ENCODE measurements around the gene UBQLN4. TPM values are rescaled to one million over a fixed set of nuclear protein-coding genes. Genes with fewer than 3 reads are reported as not detected.
A peak's percentile ranks its signal among the peaks of the same experiment; 100 is the strongest.

The UBQLN4 gene
- total RNA-seq, 1 donor: 13.0 TPM

DNA sequence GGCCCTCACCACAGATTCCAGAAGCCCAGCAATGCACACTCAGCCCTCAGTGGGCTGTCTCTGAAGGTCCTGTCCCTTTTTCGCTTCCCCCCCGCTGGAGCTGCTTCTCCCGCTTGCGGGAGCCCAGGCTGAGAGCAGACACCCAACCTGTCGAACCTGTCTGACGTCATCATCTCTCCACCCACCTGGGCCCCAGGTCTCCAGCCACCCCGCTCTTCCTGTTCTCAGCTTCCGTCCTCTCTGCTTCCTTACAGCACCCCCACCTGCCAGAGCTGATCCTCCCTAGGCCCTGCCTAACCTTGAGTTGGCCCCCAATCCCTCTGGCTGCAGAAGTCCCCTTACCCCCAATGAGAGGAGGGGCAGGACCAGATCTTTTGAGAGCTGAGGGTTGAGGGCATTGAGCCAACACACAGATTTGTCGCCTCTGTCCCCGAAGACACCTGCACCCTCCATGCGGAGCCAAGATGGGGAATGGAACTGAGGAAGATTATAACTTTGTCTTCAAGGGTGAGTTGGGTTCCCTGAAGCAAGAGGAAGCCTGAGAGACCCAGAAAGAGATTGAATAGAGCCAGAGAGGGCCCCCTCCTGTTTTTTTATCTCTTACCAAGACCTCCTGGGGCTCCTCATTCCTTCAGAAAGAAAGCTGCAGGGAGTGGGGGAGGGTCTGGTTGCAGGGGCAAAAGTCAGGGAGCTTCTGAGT is 7.5 kb upstream of the UBQLN4 start, which contains the start of gene RAB25:
RAB25 (plus strand) TSS at position 224 of the 700 bp plus-strand sequence; CDS start at position 465, 241 bp downstream.
- Histone ChIP-seq H3K36me3 (ENCODE audit: insufficient read depth, low read length) (peaks cover 9% of the 10 kb centered on the region), H3K4me1 (ENCODE audit: insufficient read depth, low read length) (no peaks in the 10 kb centered on the region), H3K4me2 (ENCODE audit: insufficient read depth, low read length) (no peak within 1 kb of the TSS), H3K9me3 (ENCODE audit: low read depth, low read length) (no peaks in the 10 kb centered on the region), H3K27me3 (ENCODE audit: insufficient read depth, low read length) (no peaks in the 10 kb centered on the region), H3K27ac (ENCODE audit: low read depth, low read length) (no peak within 1 kb of the TSS), H4K20me1 (ENCODE audit: insufficient read depth, low read length) (no peaks in the 10 kb centered on the region), H3K4me3 (ENCODE audit: insufficient read depth, low read length) (no peak within 1 kb of the TSS), H2AFZ (ENCODE audit: low read length) (no peak within 1 kb of the TSS), H3K79me2 (ENCODE audit: insufficient read depth, low read length) (no peaks in the 10 kb centered on the region)
- DNase-seq (ENCODE audit: insufficient read length, low spot score, missing footprints): peak; percentile 27
- TF ChIP-seq, protein P1, sequence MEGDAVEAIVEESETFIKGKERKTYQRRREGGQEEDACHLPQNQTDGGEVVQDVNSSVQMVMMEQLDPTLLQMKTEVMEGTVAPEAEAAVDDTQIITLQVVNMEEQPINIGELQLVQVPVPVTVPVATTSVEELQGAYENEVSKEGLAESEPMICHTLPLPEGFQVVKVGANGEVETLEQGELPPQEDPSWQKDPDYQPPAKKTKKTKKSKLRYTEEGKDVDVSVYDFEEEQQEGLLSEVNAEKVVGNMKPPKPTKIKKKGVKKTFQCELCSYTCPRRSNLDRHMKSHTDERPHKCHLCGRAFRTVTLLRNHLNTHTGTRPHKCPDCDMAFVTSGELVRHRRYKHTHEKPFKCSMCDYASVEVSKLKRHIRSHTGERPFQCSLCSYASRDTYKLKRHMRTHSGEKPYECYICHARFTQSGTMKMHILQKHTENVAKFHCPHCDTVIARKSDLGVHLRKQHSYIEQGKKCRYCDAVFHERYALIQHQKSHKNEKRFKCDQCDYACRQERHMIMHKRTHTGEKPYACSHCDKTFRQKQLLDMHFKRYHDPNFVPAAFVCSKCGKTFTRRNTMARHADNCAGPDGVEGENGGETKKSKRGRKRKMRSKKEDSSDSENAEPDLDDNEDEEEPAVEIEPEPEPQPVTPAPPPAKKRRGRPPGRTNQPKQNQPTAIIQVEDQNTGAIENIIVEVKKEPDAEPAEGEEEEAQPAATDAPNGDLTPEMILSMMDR (IDR thresholded peaks at IDR 0.05; ENCODE audit: extremely low read depth, low read depth, low read length): no peak

DNA sequence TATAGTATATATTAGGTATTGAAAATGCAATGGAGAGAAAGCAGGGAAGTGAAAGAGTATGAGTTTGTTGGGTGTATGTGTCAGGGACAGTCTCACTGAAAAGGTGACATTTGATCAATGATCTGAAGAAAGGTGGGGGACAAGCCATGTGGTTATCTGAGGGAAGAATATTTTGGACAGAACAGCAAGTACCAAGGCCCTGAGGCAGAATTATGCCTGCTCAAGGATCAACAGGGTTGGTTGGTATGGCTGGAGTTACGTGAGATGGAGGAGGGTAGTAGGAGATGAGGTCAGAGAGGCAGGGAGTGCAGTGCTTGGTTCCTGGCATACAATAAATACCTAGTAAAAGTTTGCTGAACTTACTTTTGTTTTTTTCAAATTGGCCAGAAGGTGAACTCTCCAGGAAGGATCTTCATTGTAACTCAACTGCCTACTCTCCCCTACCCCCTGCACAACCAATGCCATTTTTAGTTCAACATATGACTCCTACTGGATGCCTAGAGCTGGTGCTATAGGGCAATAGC is 2.8 kb upstream of the UBQLN4 start:
- Histone ChIP-seq H4K20me1 (ENCODE audit: insufficient read depth, low read length) (peaks cover 10% of the 10 kb centered on the region), H3K27ac (ENCODE audit: low read depth, low read length) (no peak overlapping the region), H3K4me3 (ENCODE audit: insufficient read depth, low read length) (no peak overlapping the region), H3K79me2 (ENCODE audit: insufficient read depth, low read length) (peaks cover 31% of the 10 kb centered on the region), H3K27me3 (ENCODE audit: insufficient read depth, low read length) (no peaks in the 10 kb centered on the region), H3K4me1 (ENCODE audit: insufficient read depth, low read length) (peaks cover 19% of the 10 kb centered on the region), H3K9me3 (ENCODE audit: low read depth, low read length) (no peaks in the 10 kb centered on the region), H3K4me2 (ENCODE audit: insufficient read depth, low read length) (peak overlapping the region; percentile 13), H3K36me3 (ENCODE audit: insufficient read depth, low read length) (peaks cover 10% of the 10 kb centered on the region), H2AFZ (ENCODE audit: low read length) (no peak overlapping the region)
- TF ChIP-seq, protein P1 (IDR thresholded peaks at IDR 0.05; ENCODE audit: extremely low read depth, low read depth, low read length): no peak
- peak; percentile 75 for DNase-seq (ENCODE audit: insufficient read length, low spot score, missing footprints)

DNA sequence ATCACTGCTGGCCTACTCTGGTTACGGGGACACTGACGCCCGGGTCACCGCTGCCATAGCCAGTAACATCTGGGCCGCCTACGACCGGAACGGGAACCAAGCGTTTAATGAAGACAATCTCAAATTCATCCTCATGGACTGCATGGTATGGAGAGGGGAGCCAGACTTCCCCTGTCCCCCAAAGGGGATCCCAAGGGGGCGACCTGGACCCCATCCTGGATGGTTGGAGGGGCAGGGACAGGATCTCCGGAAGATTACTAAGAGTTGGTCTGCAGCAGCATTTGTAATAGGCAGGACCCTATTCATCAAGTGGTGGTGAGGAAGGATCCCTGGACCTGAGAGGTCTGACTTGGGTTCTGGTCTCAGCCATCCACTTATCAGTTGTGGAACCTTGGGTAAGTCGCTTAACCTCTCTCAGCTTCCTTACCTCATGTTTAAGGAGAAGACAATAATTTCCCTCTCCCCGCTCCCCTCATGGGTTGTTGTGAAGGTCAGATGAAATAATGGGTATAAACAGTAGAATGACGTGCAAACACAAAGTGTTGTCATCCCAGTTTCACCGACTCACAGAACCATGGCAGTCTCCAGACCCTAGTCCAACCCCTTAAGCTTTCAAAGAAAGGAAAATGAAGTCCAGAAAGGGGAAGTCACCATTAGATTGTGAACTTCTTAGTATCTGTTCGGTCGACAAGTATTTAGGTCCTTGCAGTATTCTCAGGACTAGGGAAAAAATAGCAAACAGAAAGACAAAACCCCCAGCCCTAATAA is 1.9 kb upstream of the UBQLN4 start:
- Histone ChIP-seq H3K27me3 (ENCODE audit: insufficient read depth, low read length) (no peaks in the 10 kb centered on the region), H3K4me1 (ENCODE audit: insufficient read depth, low read length) (peaks cover 19% of the 10 kb centered on the region), H4K20me1 (ENCODE audit: insufficient read depth, low read length) (peaks cover 10% of the 10 kb centered on the region), H3K79me2 (ENCODE audit: insufficient read depth, low read length) (peaks cover 33% of the 10 kb centered on the region), H3K9me3 (ENCODE audit: low read depth, low read length) (no peaks in the 10 kb centered on the region), H3K36me3 (ENCODE audit: insufficient read depth, low read length) (peaks cover 13% of the 10 kb centered on the region), H2AFZ (ENCODE audit: low read length) (peak overlapping the region; percentile 98), H3K4me3 (ENCODE audit: insufficient read depth, low read length) (peak overlapping the region; percentile 99), H3K4me2 (ENCODE audit: insufficient read depth, low read length) (peak overlapping the region; percentile 97), H3K27ac (ENCODE audit: low read depth, low read length) (peak overlapping the region; percentile 75)
- TF ChIP-seq, protein P1 (IDR thresholded peaks at IDR 0.05; ENCODE audit: extremely low read depth, low read depth, low read length): no peak
- DNase-seq (ENCODE audit: insufficient read length, low spot score, missing footprints): peak; percentile 46
